Retinal pigment epithelial cell (primary cell): ENCODE results near the gene LDLRAD3.

ENCODE experiments used
- DNase-seq: peaks from one replicate; pipeline ENCODE4 v3.0.0-alpha.2; 2010; ENCODE audit warnings: low read depth
- H3K4me3 ChIP-seq: 2 replicates; pipeline ENCODE4 v1.5.1; 2011; ENCODE audit warnings: mild to moderate bottlenecking, low read length, control low read depth, moderate library complexity
- CTCF ChIP-seq: conservative IDR thresholded peaks from 2 replicates; pipeline ENCODE4 v1.5.1; 2011; ENCODE audit warnings: low read depth, low read length, control low read depth, inconsistent platforms

The LDLRAD3 gene

GRCh38 chr11:36109590-36109849 lies 165.7 kb downstream of the LDLRAD3 start:
- no peak for TF ChIP-seq CTCF
- no peak overlapping the region for H3K4me3 ChIP-seq
- DNase-seq, result no peak

GRCh38 chr11:36109850-36110606 lies 166.2 kb downstream of the LDLRAD3 start:
- DNase-seq, result no peak
- no peak overlapping the region for H3K4me3 ChIP-seq
- TF ChIP-seq CTCF, result no peak

- no peak overlapping the region for H3K4me3 ChIP-seq
- no peak for DNase-seq
- TF ChIP-seq CTCF, result no peak
Observed at GRCh38 chr11:36110668-36111410, 167.0 kb downstream of the LDLRAD3 start.

GRCh38 chr11:36114095-36114494 lies 170.2 kb downstream of the LDLRAD3 start:
- no peak overlapping the region for H3K4me3 ChIP-seq
- DNase-seq, result no peak
- no peak for TF ChIP-seq CTCF

- no peak overlapping the region for H3K4me3 ChIP-seq
- no peak for DNase-seq
- no peak for TF ChIP-seq CTCF
Observed at GRCh38 chr11:36115378-36115801, 171.5 kb downstream of the LDLRAD3 start.

- no peak for TF ChIP-seq CTCF
- DNase-seq, result no peak
- no peak overlapping the region for H3K4me3 ChIP-seq
Observed at GRCh38 chr11:36116161-36116560, 172.3 kb downstream of the LDLRAD3 start.

- no peak overlapping the region for H3K4me3 ChIP-seq
- no peak for DNase-seq
- no peak for TF ChIP-seq CTCF
Observed at GRCh38 chr11:36118084-36118483, 174.2 kb downstream of the LDLRAD3 start.
